ENCODE results near the gene SHISAL2B.
"Not testable (repeated sequence)": the region's sequence is repeated elsewhere in the genome, so short reads cannot be mapped to it uniquely, and the experiment has no call there.

The SHISAL2B gene

GRCh38 chr5:64663181-64663580, 27.1 kb upstream of the SHISAL2B start:
- not testable (repeated sequence) for H3K79me1 ChIP-seq (ENCODE audit: low read length); H2BK12ac ChIP-seq (ENCODE audit: low read length); H3K4ac ChIP-seq (ENCODE audit: low read depth, low read length); H4K91ac ChIP-seq (ENCODE audit: low read depth, low read length); H3K4me1 ChIP-seq (ENCODE audit: control insufficient read depth in 1 of 2, insufficient read depth in 2 of 2, low read length in 2 of 2); H3K36me3 ChIP-seq (ENCODE audit: control insufficient read depth in 1 of 2, insufficient read depth in 2 of 2, low read length in 2 of 2); H3K9me3 ChIP-seq (ENCODE audit: insufficient read depth, low read depth, low read length); H2BK5ac ChIP-seq (ENCODE audit: low read depth, low read length, poor library complexity); H3K79me2 ChIP-seq (ENCODE audit: control insufficient read depth, insufficient read depth, low read length, poor library complexity); H3K9ac ChIP-seq (ENCODE audit: low read length); H4K12ac ChIP-seq (ENCODE audit: low read depth, low read length); DNase-seq; H4K8ac ChIP-seq (ENCODE audit: low read depth, low read length); H3K4me3 ChIP-seq (ENCODE audit: low read depth, low read length); H2AK5ac ChIP-seq (ENCODE audit: low read length); H3K18ac ChIP-seq (ENCODE audit: low read length); H2BK120ac ChIP-seq (ENCODE audit: insufficient read depth, low read length, poor library complexity); H3K14ac ChIP-seq (ENCODE audit: low read length); H2AFZ ChIP-seq (ENCODE audit: insufficient read depth, low read length, poor library complexity); H3K23ac ChIP-seq (ENCODE audit: low read length); H3K27me3 ChIP-seq (ENCODE audit: insufficient read depth, low read length); H3K4me2 ChIP-seq (ENCODE audit: low read length); H3K27ac ChIP-seq (ENCODE audit: low read depth, low read length)
- no CpG with 5 or more reads among the region's 6 CpGs for WGBS (ENCODE audit: extremely low coverage, insufficient coverage, insufficient read length)

GRCh38 chr5:64665243-64665642, 25.1 kb upstream of the SHISAL2B start:
- WGBS (ENCODE audit: extremely low coverage, insufficient coverage, insufficient read length) = no CpG with 5 or more reads among the region's 2 CpGs

GRCh38 chr5:64666078-64666477, 24.2 kb upstream of the SHISAL2B start:
- no peaks in the 10 kb centered on the region for H3K9me3 ChIP-seq (ENCODE audit: insufficient read depth, low read depth, low read length)

More at GRCh38 chr5:64665243-64665642, 25.1 kb upstream of the SHISAL2B start:
- Histone ChIP-seq H3K27ac (ENCODE audit: low read depth, low read length) (no peak overlapping the region), H3K18ac (ENCODE audit: low read length) (no peak overlapping the region), H4K8ac (ENCODE audit: low read depth, low read length) (no peak overlapping the region), H2BK5ac (ENCODE audit: low read depth, low read length, poor library complexity) (no peak overlapping the region), H3K4me1 (ENCODE audit: control insufficient read depth in 1 of 2, insufficient read depth in 2 of 2, low read length in 2 of 2) (no peaks in the 10 kb centered on the region), H3K4me3 (ENCODE audit: low read depth, low read length) (no peak overlapping the region), H3K14ac (ENCODE audit: low read length) (no peak overlapping the region), H3K79me1 (ENCODE audit: low read length) (no peaks in the 10 kb centered on the region), H2BK12ac (ENCODE audit: low read length) (no peak overlapping the region), H4K91ac (ENCODE audit: low read depth, low read length) (no peak overlapping the region), H3K79me2 (ENCODE audit: control insufficient read depth, insufficient read depth, low read length, poor library complexity) (no peaks in the 10 kb centered on the region), H3K9me3 (ENCODE audit: insufficient read depth, low read depth, low read length) (no peaks in the 10 kb centered on the region), H3K4ac (ENCODE audit: low read depth, low read length) (no peak overlapping the region), H3K27me3 (ENCODE audit: insufficient read depth, low read length) (no peaks in the 10 kb centered on the region), H3K36me3 (ENCODE audit: control insufficient read depth in 1 of 2, insufficient read depth in 2 of 2, low read length in 2 of 2) (no peaks in the 10 kb centered on the region), H4K12ac (ENCODE audit: low read depth, low read length) (no peak overlapping the region), H2AFZ (ENCODE audit: insufficient read depth, low read length, poor library complexity) (no peak overlapping the region), H2BK120ac (ENCODE audit: insufficient read depth, low read length, poor library complexity) (no peak overlapping the region), H2AK5ac (ENCODE audit: low read length) (no peak overlapping the region), H3K4me2 (ENCODE audit: low read length) (no peak overlapping the region), H3K23ac (ENCODE audit: low read length) (no peak overlapping the region), H3K9ac (ENCODE audit: low read length) (no peak overlapping the region)
- DNase-seq = no peak

GRCh38 chr5:64667068-64667467, 23.2 kb upstream of the SHISAL2B start:
- Histone ChIP-seq H3K36me3 (ENCODE audit: control insufficient read depth in 1 of 2, insufficient read depth in 2 of 2, low read length in 2 of 2) (no peaks in the 10 kb centered on the region), H3K14ac (ENCODE audit: low read length) (no peak overlapping the region), H3K27me3 (ENCODE audit: insufficient read depth, low read length) (no peaks in the 10 kb centered on the region), H3K4me3 (ENCODE audit: low read depth, low read length) (no peak overlapping the region), H2BK12ac (ENCODE audit: low read length) (no peak overlapping the region), H4K8ac (ENCODE audit: low read depth, low read length) (no peak overlapping the region), H3K9ac (ENCODE audit: low read length) (no peak overlapping the region), H4K91ac (ENCODE audit: low read depth, low read length) (no peak overlapping the region), H3K23ac (ENCODE audit: low read length) (no peak overlapping the region), H3K4me2 (ENCODE audit: low read length) (no peak overlapping the region), H2BK120ac (ENCODE audit: insufficient read depth, low read length, poor library complexity) (no peak overlapping the region), H3K18ac (ENCODE audit: low read length) (no peak overlapping the region), H3K79me2 (ENCODE audit: control insufficient read depth, insufficient read depth, low read length, poor library complexity) (no peaks in the 10 kb centered on the region), H2AK5ac (ENCODE audit: low read length) (no peak overlapping the region), H3K9me3 (ENCODE audit: insufficient read depth, low read depth, low read length) (no peaks in the 10 kb centered on the region), H3K79me1 (ENCODE audit: low read length) (no peaks in the 10 kb centered on the region), H4K12ac (ENCODE audit: low read depth, low read length) (no peak overlapping the region), H2BK5ac (ENCODE audit: low read depth, low read length, poor library complexity) (no peak overlapping the region), H3K4me1 (ENCODE audit: control insufficient read depth in 1 of 2, insufficient read depth in 2 of 2, low read length in 2 of 2) (no peaks in the 10 kb centered on the region), H2AFZ (ENCODE audit: insufficient read depth, low read length, poor library complexity) (no peak overlapping the region), H3K4ac (ENCODE audit: low read depth, low read length) (no peak overlapping the region), H3K27ac (ENCODE audit: low read depth, low read length) (no peak overlapping the region)
- WGBS (ENCODE audit: extremely low coverage, insufficient coverage, insufficient read length) = no CpG with 5 or more reads among the region's 4 CpGs
- DNase-seq = no peak

More at GRCh38 chr5:64666078-64666477, 24.2 kb upstream of the SHISAL2B start:
- no peaks in the 10 kb centered on the region for H3K79me2 ChIP-seq (ENCODE audit: control insufficient read depth, insufficient read depth, low read length, poor library complexity)
- no peak overlapping the region for H2AK5ac ChIP-seq (ENCODE audit: low read length)
- H3K14ac ChIP-seq (ENCODE audit: low read length) = no peak overlapping the region
- no peak overlapping the region for H3K4ac ChIP-seq (ENCODE audit: low read depth, low read length)
- H2BK5ac ChIP-seq (ENCODE audit: low read depth, low read length, poor library complexity) = no peak overlapping the region
- H2BK12ac ChIP-seq (ENCODE audit: low read length) = no peak overlapping the region
- H3K27ac ChIP-seq (ENCODE audit: low read depth, low read length) = no peak overlapping the region
- no peak overlapping the region for H4K91ac ChIP-seq (ENCODE audit: low read depth, low read length)
- H3K36me3 ChIP-seq (ENCODE audit: control insufficient read depth in 1 of 2, insufficient read depth in 2 of 2, low read length in 2 of 2) = no peaks in the 10 kb centered on the region
- WGBS (ENCODE audit: extremely low coverage, insufficient coverage, insufficient read length) = no CpG with 5 or more reads among the region's 1 CpG
- no peak overlapping the region for H3K9ac ChIP-seq (ENCODE audit: low read length)
- no peaks in the 10 kb centered on the region for H3K27me3 ChIP-seq (ENCODE audit: insufficient read depth, low read length)
- peak; percentile 16 to 56 for DNase-seq
- H3K18ac ChIP-seq (ENCODE audit: low read length) = no peak overlapping the region
- H4K12ac ChIP-seq (ENCODE audit: low read depth, low read length) = no peak overlapping the region
- H3K4me1 ChIP-seq (ENCODE audit: control insufficient read depth in 1 of 2, insufficient read depth in 2 of 2, low read length in 2 of 2) = no peaks in the 10 kb centered on the region
- no peak overlapping the region for H4K8ac ChIP-seq (ENCODE audit: low read depth, low read length)
- no peaks in the 10 kb centered on the region for H3K79me1 ChIP-seq (ENCODE audit: low read length)
- no peak overlapping the region for H3K23ac ChIP-seq (ENCODE audit: low read length)
- no peak overlapping the region for H3K4me3 ChIP-seq (ENCODE audit: low read depth, low read length)
- no peak overlapping the region for H2AFZ ChIP-seq (ENCODE audit: insufficient read depth, low read length, poor library complexity)
- no peak overlapping the region for H3K4me2 ChIP-seq (ENCODE audit: low read length)
- H2BK120ac ChIP-seq (ENCODE audit: insufficient read depth, low read length, poor library complexity) = no peak overlapping the region

Data from trophoblast cell (in vitro differentiated cells and primary cell).